SK-MEL-5 (cell line): ENCODE measurements around the gene NDRG3. TPM values are rescaled to one million over a fixed set of nuclear protein-coding genes. Genes with fewer than 3 reads are reported as not detected.

Source experiments
- DNase-seq: peaks from one replicate; pipeline ENCODE4 v3.0.0-alpha.2; 2016; ENCODE audit warnings: low read depth, low spot score
- in situ Hi-C: cut with HindIII; loops from 2 replicates; pipeline ENCODE4 v1.10.0; 2016; ENCODE audit warnings: low sequenced_read_pairs, high pct_unique_total_duplicates, low pct_unique_long_range_greater_than_20kb
- polyA plus RNA-seq, 2 experiments: library from polyadenylated mRNA; depleted of rRNA; stranded (reverse); fragments of >200 nt; gene quantifications; 2 replicates each; pipeline ENCODE4 v1.2.3, GENCODE V29; 2015
- total RNA-seq: library from RNA; depleted of rRNA; stranded (reverse); fragments of >200 nt; shearing (Covaris generic); gene quantifications from 2 replicates; pipeline ENCODE4 v1.2.3, GENCODE V29; 2014; rRNA removed

The NDRG3 gene
- total RNA-seq, result 18.3 and 19.7 TPM in 2 replicates
- 14.8 and 16.3 TPM in 2 replicates for polyA plus RNA-seq (2015; cell fraction: cytosol; rRNA removed)
- polyA plus RNA-seq (2015; cell fraction: nucleus; rRNA removed), result 9.3 and 14.0 TPM in 2 replicates

DNA sequence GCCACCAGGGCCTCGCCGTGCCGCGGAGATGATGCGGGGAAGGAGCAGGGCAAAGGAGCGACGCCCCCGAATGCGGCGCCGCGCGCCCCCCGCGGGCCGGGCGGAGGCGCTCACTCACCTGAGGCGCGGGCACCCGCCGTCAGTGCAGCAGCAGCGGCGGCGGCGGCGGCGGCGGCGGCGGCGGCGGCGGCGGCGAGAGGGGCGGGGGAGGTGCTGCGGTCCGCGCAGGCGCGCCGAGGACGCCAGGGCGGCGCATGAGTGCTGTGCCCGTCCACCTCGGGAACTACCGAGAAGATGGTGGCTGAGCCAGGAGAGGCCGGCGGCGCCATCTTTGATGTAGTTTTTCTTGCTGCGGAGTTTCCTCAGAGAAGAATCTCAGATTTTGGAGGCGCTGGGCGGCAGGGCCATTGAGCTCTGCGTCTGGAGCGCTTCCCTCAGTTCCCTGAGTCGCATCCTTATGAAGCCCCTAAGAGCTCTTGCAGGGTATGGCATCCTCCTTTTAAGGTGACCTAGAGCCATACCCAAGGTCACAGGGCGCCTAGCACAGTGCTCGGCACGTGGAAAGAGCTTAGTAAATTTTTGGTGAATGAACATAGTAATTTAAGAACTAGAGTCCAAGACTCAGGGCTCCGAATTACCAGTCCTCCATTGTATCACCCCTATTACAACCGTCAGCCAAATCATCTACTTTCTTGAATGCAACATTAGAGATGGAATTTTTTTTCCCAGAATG, at the start of gene NDRG3:
Gene NDRG3 (minus strand): TSS at position 164 of the 733 bp plus-strand sequence. CDS start 24,355 bp downstream, outside the sequence.
- in situ Hi-C loops, result no loop called here
- peak; percentile 97 for DNase-seq

DNA sequence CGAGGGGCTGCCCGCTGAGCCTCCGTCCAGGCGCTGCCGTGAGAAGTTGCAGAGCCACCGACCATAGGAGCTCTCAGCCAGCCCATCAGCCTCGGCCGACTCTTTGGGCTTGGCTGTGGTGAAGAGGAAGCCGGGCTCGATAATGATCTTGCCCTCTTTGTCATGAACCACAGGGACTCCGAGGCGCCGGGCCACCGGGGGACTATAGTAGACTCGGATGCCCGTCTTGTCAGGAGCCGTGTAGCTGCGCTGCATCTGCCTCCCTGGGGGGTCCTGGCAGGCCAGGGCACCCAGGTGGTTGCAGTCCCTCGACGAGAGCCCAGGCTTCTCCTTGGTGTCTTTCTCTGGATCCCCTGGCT, 48.2 kb upstream of the NDRG3 start:
- DNase-seq, result no peak
- in situ Hi-C loops, result no loop called here

DNA sequence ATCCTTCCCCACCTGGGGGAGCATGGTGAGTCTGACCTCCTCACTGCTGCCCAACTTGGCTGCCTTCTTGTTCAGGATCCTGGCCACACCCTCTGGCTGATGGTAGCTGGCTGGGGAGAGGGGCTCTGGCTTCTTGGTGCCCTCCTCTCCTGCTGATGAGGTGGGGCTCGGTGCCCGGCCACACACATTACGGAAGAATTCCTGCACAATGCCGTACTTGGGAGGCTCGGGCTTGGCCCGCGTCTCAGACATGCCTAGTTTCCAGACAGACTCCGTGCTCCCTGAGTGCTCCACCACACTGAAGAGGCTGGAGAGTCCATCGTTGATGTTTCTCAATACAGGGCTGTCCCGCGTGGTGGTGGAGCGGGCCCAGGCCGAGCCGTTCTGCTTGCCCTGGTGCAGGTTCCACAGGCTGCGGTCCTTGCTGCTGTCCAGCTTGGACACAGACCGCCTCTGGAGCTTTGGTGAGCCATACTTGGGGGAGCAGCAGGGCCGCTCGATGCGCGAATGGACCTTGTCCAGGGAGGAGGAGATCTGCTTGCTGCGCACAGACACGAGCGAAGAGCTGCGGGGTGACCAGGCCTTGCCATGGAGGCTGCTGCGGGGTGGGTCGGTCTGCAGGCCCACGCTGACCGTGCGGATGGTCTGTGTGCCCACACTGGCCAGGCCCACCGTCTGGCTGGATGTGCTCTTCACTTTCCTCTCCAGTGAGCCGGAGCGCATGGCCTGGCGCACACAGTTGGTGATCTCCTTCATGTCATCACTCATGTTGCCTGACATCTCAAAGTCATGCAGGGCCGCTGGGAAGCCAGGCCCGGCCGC, 47.6 kb upstream of the NDRG3 start:
- DNase-seq, result no peak
- in situ Hi-C loops, result no loop called here

DNA sequence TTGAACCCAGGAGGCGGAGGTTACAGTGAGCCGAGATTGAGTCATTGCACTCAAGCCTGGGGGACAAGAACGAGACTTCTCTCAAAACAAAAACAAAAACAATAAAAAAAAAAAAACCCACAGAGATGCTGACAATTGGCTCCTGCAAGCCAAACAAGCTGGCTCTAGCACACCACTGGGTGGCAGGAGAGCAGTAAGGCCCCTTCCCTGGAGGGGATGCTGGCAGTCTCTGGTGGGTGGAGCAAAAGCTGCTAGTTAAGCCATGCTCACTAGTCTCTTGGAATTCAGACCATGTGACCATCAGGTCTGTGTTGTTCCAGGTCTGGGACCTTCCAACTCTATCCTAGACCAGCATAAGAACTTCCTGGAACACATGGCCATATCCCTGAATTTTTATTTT, 46.5 kb upstream of the NDRG3 start:
- in situ Hi-C loops, result no loop called here
- peak; percentile 84 for DNase-seq

DNA sequence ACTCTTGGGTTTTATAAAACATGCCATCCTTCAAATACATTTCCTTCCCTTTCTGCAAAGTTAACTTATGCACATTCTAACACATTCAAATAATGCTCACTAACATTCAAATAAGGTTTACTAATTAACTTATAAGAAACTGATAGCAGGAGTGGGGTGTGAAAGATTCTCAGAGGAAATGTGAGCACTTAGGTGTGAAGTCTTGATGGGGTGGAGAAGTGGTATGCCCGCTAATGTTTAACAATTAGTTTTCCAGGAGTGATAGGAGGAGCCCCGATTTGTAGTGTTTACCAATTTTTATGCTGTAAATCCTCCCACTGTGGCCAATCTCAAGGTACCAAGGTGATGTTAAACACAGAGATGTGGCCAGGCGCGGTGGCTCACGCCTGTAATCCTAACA, 46.0 kb upstream of the NDRG3 start:
- no peak for DNase-seq
- in situ Hi-C loops, result no loop called here

DNA sequence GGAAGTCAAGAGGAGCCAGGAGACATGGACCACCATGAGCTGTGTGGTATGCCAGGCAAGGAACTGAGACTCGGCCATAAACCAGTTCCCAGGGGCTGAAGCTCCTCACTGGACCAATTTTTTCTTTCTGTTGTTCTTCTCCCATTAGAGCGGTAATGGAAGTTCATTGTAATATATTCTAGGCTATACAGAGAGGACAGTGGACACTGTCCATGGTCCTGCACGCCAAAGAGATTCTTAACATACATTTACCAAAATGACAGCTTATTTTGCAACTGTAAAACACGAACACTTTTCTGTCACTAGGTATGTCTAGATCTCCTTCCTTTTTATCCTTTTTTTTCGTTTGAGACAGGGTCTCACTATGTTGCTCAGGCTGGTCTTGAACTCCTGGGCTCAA, 40.8 kb upstream of the NDRG3 start:
- no peak for DNase-seq
- in situ Hi-C loops, result no loop called here

DNA sequence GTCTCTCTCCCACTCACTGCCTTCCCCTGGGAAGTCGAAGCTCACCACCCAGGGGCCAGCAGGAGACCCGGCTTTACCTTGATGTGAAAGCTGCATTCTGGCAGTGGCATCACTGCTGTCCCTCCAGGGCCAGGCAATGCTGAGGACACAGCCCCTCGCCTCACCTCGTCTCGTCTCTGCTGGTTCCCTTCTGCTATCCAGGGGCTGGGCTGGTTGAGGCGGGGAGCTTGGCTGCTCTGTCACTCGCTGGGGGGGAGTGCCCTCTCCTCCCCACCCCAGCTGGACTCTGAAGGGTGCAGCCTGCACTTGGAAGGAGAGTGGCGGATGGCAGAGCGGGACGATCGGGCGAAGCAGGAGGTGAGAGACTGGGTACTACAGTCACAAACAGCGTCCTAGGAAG, 40.4 kb upstream of the NDRG3 start:
- in situ Hi-C loops, result no loop called here
- no peak for DNase-seq

DNA sequence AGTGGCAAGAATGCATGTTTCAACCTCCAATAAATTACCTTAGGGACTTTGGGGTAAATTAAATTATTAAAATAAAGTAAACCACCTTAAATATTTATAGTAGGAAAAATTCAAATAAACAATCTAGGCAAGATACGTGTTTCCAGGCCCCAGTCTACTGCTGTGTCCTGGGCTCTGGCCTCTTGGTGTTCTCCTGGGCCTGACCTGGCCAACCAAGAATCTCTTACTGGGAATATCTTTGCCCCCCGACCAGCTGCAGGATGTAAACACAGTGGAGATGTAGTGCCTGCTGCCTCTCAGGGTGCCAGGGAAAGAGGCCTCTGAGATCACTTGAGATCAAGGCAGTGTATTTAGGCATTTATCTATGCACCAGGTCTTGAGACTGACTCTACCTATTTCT, 39.4 kb upstream of the NDRG3 start:
- in situ Hi-C loops, result no loop called here
- DNase-seq, result no peak

DNA sequence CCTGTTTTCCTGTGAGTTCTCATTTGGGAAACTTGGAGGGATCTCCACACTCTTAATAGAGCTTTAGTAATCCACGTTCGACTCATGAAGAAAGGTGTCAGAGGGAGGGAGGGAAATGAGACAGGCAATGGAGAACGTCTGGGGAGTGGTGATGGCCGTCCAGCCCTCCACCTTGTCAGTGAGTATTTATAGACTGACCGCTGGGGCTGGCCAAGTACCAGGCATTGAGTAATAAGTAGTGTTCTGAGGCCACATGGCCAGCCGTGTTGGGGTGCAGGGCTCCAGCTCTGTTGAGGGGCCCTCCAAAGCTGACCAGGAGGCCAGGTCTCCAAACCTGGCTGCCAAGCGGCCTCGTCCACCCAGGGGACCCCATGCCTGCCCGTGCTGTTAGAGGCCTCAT, 39.0 kb upstream of the NDRG3 start:
- in situ Hi-C loops, result no loop called here
- DNase-seq, result no peak

DNA sequence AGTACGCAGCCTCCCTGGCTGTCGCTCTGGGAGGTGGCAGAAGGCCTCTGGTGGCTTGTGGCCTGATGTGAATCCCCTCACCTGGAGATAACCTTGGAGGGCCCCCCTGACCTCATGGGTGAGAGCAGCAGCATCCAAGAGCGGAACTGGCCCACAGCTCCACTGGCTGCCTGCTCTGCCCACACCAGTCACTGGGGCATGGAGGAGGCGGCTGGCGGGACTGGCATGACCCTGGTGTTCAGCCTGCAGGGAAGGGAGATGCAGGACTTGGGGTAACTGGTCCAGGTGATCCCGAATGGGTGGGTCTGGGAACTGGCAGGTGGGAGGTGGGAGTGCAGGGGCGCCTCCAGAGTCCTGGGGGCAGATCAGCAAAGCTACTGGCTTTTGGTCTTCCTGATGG, 38.2 kb upstream of the NDRG3 start:
- DNase-seq, result no peak
- in situ Hi-C loops, result no loop called here

DNA sequence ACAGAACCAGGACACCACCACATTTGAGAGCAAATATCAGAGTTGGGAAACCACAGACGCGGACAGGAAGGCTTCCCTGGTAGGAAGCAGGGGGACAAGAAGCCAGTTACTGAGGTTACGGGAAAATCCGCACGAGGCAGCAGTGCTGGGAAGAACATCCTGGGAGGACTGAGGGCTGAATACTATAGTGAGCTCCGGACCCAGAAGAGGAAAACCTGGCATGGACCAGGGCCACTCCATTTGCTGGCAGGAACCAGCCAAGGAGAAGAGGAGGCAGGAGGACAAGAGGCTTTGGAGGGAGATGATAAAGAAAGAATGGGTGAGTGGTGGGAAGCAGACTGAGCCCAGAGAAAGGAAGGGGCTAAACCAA, 33.8 kb upstream of the NDRG3 start:
- DNase-seq, result no peak
- in situ Hi-C loops, result no loop called here

DNA sequence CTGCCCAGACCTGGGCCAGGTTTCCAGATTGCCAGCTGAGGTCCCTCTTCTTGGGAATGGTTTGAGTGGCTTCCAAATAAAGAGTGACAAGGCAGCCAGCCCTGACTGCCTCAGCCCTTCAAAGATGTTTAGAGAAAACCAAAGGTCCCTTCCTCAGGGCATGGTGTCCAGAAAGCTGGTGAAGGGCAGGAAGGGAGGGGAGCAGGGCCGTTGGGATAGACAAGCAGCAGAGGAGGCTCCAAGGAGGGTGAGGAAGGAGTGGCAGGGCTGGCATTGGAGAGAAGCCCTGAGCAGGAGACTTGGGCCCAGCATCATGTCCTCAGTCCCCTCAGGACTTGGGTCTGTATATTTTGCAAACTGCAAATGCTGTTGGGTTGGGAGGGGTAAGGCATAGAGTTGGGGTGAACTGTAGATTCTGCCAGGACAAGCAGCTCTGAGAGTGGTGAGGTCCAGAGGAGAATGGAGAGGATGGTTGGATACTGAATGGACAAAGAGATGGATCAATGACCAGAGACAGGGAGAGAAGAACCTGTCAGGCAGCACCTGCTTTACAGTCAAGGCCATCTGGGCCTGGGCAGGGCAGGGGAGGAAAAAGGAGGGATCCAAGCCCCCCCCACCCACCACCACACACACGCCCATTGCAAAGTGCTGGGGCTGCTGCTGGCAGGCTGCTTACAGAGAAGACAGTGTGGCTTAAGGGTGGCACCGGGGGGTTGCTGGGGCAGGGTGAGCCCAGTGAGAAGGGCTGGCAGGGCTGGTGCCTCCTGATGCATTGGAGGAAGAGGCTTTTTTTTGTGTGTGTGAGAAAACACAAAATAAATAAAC, 33.2 kb upstream of the NDRG3 start:
- in situ Hi-C loops, result no loop called here
- no peak for DNase-seq

DNA sequence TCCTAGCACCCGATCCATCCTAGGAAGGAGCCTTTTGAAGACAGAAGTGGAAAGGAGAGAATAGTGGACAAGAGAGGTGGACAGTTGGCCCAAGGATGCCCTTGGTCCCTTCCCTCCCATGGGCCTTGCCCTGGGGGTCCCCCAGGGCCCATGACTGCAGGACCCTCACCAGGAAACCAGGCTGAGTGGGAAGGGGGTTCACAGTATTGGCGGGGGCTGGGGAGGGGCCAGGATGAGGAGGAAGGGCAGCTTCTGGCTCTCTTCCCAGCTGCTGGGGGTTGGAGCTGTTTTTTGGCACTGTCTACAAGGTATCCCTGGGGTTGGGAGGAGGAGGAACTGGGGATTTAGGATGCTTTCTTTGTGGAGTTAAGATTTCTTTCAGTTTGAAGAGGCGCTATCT, 31.7 kb upstream of the NDRG3 start:
- DNase-seq, result no peak
- in situ Hi-C loops, result no loop called here

DNA sequence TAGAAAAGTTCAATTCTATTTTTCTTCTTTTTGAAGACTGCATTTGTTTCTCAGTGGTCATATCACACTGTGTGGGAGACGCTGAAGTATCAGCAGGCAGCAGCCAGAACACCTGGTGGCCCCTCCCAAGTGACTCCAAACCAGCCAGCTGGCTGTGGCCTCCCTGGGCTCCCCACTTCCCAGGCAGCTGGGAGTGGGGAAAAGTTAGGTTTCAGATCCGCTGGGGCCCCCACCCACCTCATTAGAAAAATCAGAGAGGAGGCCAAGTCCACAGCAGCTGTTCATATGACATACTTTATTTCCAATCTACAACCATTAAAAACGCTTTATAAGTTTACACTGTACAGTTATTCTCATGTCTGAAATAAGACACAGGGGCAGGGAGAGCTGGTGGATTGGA, 31.3 kb upstream of the NDRG3 start:
- in situ Hi-C loops, result no loop called here
- DNase-seq, result no peak

DNA sequence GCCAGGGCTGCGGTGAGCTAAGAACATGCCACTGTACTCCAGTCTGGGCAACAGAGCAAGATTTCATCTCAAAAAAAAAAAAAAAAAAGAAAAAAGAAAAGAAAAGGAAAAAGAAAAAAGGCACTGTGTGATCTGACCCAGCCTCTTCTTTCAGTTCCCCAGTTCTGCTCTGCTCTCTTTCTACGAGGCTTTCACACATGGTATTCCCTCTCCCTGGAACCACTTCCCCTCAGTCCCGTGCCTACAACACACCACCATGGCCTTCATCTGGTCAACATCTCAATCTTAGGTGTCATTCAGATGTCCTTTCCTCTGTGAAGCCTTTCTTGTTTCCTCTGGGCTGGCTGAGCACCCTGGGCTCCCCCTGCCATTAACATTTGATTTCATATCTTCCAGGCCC, 29.9 kb upstream of the NDRG3 start:
- in situ Hi-C loops, result no loop called here
- DNase-seq, result no peak

DNA sequence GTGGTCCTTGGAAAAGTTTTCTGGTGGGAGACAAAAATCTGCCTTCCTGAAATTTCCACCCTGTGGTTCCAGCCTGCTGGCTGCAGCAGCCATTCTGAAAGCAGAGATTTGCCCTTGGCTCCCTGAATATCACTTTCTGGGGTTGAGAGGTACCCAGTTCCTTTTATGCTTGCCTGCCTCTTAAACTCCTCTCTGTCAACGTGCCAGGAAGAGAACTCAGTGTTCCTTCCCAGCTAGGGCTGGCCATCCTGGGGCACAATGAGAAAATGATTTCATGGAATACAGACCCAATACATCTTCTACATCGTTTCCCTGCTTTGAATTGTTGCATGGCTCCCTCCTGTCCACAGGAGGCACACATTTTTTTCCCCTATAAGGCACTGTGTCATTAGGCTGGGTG, 29.3 kb upstream of the NDRG3 start:
- in situ Hi-C loops, result no loop called here

DNA sequence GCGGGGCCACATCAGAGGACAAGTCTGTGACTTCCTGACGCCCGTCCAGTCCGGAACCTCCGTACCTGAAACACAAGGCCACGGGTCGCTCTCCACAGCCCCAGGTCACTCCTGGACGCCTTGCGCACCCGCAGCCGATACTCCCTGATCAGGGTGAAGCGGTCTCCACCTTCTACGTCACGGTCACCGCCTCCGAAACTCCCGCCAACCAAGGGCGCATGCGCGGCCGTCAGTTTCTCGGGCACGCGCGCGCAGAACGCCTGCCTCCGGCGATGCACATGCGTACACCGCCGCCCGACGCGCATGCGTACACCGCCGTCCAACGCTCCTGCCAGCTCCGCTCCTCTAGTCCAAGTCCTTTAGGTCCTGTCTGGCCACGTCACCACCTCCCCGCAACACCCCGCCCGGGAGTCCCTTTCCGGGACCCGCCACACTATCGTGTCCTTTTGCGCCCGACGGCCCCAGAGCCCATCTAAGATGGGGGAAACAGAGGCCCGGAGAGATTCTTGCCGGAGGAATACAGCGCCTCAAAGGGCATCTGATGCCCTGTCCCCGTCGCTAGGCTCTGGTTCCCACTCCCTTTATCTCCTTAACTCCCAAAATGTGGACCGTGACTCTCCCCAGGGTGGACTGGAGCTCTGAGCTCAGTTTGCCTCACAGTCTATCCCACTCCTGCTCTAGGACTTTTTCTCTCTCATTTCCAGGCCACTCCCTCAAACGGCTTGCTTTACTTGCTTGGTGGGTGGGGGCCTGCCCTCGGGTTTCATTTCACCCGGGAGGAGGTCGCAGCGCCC, 27.9 kb upstream of the NDRG3 start, which contains the start of gene DSN1:
Gene DSN1 (minus strand): TSS at position 167 of the 794 bp plus-strand sequence. CDS start 2,305 bp downstream, outside the sequence.
- in situ Hi-C loops, result no loop called here

More for the DNA sequence above, 29.3 kb upstream of the NDRG3 start:
- no peak for DNase-seq

More for the DNA sequence above, 27.9 kb upstream of the NDRG3 start, which contains the start of gene DSN1:
- DNase-seq, result peak; percentile 97
